ENCODE measurements around the gene WDR86.

The WDR86 gene

GRCh38 chr7:151390598-151391357, 19.1 kb downstream of the WDR86 start:
- no peaks in the 10 kb centered on the region for H3K9me2 ChIP-seq (replicated peaks; ENCODE audit: control insufficient read depth, low read length)
- no peaks in the 10 kb centered on the region for H3K4me1 ChIP-seq (ENCODE audit: control insufficient read depth, low read length)
- H3F3A ChIP-seq (ENCODE audit: control insufficient read depth, insufficient read depth): no peaks in the 10 kb centered on the region
- no peak for TF ChIP-seq EZH2phosphoT487 (IDR thresholded peaks at IDR 0.05; ENCODE audit: borderline replicate concordance, low read length)
- TF ChIP-seq, protein P1, sequence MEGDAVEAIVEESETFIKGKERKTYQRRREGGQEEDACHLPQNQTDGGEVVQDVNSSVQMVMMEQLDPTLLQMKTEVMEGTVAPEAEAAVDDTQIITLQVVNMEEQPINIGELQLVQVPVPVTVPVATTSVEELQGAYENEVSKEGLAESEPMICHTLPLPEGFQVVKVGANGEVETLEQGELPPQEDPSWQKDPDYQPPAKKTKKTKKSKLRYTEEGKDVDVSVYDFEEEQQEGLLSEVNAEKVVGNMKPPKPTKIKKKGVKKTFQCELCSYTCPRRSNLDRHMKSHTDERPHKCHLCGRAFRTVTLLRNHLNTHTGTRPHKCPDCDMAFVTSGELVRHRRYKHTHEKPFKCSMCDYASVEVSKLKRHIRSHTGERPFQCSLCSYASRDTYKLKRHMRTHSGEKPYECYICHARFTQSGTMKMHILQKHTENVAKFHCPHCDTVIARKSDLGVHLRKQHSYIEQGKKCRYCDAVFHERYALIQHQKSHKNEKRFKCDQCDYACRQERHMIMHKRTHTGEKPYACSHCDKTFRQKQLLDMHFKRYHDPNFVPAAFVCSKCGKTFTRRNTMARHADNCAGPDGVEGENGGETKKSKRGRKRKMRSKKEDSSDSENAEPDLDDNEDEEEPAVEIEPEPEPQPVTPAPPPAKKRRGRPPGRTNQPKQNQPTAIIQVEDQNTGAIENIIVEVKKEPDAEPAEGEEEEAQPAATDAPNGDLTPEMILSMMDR (IDR thresholded peaks at IDR 0.05; ENCODE audit: low read depth, low read length, poor library complexity, severe bottlenecking): no peak
- H3K79me2 ChIP-seq (ENCODE audit: control insufficient read depth, low read length): no peaks in the 10 kb centered on the region
- H3K27me3 ChIP-seq (ENCODE audit: control insufficient read depth, low read length): peaks cover 4% of the 10 kb centered on the region; the same call in 1 of the 2 replicates
- no peaks in the 10 kb centered on the region for H3K9me3 ChIP-seq (ENCODE audit: control insufficient read depth, insufficient read depth, low read length)
- no peak overlapping the region for H3K4me2 ChIP-seq (ENCODE audit: low read length)
- no peak overlapping the region for H3K4me3 ChIP-seq (ENCODE audit: low read length)
- no peak overlapping the region for H3K27ac ChIP-seq (ENCODE audit: low read depth, low read length)
- H4K20me1 ChIP-seq (ENCODE audit: control insufficient read depth, insufficient read depth, low read depth, low read length): no peaks in the 10 kb centered on the region
- H3K36me3 ChIP-seq (ENCODE audit: control insufficient read depth, low read length): no peaks in the 10 kb centered on the region

DNA sequence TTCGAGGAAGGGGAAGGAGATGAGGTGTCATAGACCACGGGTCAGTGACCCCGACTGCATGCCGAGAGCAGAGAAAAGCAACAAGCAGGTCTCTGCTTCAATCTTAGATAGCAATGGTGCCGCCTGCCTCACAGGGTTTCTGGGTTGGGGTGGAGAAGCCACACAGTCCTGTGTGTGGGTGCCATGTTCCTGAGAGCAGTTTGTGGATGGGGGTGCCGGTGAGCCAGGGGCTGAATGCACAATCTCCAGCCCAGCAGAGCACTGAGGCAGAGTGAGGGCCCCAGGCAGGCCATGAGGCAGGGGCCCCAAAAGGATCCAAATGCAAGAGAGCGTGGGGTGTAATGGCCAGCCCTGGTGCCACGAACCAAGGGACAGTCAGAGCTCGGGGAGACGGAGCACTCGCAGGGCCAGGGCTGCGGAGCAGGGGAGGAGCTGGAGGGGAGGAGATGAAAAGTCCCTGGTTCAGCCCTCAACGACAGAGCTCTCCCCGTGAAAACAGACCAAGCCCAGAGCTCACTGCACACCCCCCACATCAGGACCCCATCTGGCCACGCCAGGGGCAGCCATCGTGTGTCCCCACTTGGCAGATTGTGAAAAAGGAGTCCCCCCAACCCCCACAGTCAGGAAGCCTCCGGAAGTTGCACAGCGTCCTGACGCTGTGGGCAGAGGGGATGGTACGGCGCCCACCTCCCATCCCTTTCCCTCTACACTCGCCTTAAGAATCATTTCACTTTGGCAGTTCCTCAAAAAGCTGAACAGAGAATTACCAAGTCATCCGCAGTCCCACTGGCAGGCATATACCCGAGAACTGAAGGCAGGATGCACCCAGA, 19.9 kb downstream of the WDR86 start:
- H3K4me1 ChIP-seq (ENCODE audit: control insufficient read depth, low read length): no peaks in the 10 kb centered on the region
- no peak for TF ChIP-seq EZH2phosphoT487 (IDR thresholded peaks at IDR 0.05; ENCODE audit: borderline replicate concordance, low read length)
- TF ChIP-seq, protein P1 (IDR thresholded peaks at IDR 0.05; ENCODE audit: low read depth, low read length, poor library complexity, severe bottlenecking): no peak
- H4K20me1 ChIP-seq (ENCODE audit: control insufficient read depth, insufficient read depth, low read depth, low read length): no peaks in the 10 kb centered on the region
- H3K79me2 ChIP-seq (ENCODE audit: control insufficient read depth, low read length): no peaks in the 10 kb centered on the region
- H3K9me2 ChIP-seq (replicated peaks; ENCODE audit: control insufficient read depth, low read length): no peaks in the 10 kb centered on the region
- H3K27me3 ChIP-seq (ENCODE audit: control insufficient read depth, low read length): peaks cover 7% of the 10 kb centered on the region; the same call in 1 of the 2 replicates
- H3K27ac ChIP-seq (ENCODE audit: low read depth, low read length): no peak overlapping the region
- no peak overlapping the region for H3K4me3 ChIP-seq (ENCODE audit: low read length)
- H3K4me2 ChIP-seq (ENCODE audit: low read length): no peak overlapping the region
- H3F3A ChIP-seq (ENCODE audit: control insufficient read depth, insufficient read depth): no peaks in the 10 kb centered on the region
- no peaks in the 10 kb centered on the region for H3K9me3 ChIP-seq (ENCODE audit: control insufficient read depth, insufficient read depth, low read length)
- no peaks in the 10 kb centered on the region for H3K36me3 ChIP-seq (ENCODE audit: control insufficient read depth, low read length)

- no peak overlapping the region for H3K4me2 ChIP-seq (ENCODE audit: low read length)
- H3K27ac ChIP-seq (ENCODE audit: low read depth, low read length): no peak overlapping the region
- no peaks in the 10 kb centered on the region for H4K20me1 ChIP-seq (ENCODE audit: control insufficient read depth, insufficient read depth, low read depth, low read length)
- H3K4me3 ChIP-seq (ENCODE audit: low read length): no peak overlapping the region
- no peaks in the 10 kb centered on the region for H3K9me3 ChIP-seq (ENCODE audit: control insufficient read depth, insufficient read depth, low read length)
- no peaks in the 10 kb centered on the region for H3F3A ChIP-seq (ENCODE audit: control insufficient read depth, insufficient read depth)
- no peaks in the 10 kb centered on the region for H3K36me3 ChIP-seq (ENCODE audit: control insufficient read depth, low read length)
- H3K4me1 ChIP-seq (ENCODE audit: control insufficient read depth, low read length): no peaks in the 10 kb centered on the region
- TF ChIP-seq, protein P1 (IDR thresholded peaks at IDR 0.05; ENCODE audit: low read depth, low read length, poor library complexity, severe bottlenecking): no peak
- no peak for TF ChIP-seq EZH2phosphoT487 (IDR thresholded peaks at IDR 0.05; ENCODE audit: borderline replicate concordance, low read length)
- H3K9me2 ChIP-seq (replicated peaks; ENCODE audit: control insufficient read depth, low read length): no peaks in the 10 kb centered on the region
- H3K27me3 ChIP-seq (ENCODE audit: control insufficient read depth, low read length): peaks cover 14% of the 10 kb centered on the region
- no peaks in the 10 kb centered on the region for H3K79me2 ChIP-seq (ENCODE audit: control insufficient read depth, low read length)
These were observed 20.6 kb downstream of the WDR86 start for GRCh38 chr7:151389096-151389767.

Data from DOHH2 (cell line).